GM10847 (cell line): Measurements from ENCODE around the gene P2RY11.
A peak's percentile ranks its signal among the peaks of the same experiment; 100 is the strongest.

Experiments
- POLR2A ChIP-seq: IDR thresholded peaks from 2 replicates; pipeline ENCODE4 v1.6.1; 2011; ENCODE audit not compliant: insufficient read length; ENCODE audit errors: extremely low read depth

Gene P2RY11

GRCh38 chr19:10088949-10089554 is 22.4 kb upstream of the P2RY11 start:
- TF ChIP-seq POLR2A: peak; percentile 2

- peak; percentile 13 for TF ChIP-seq POLR2A
Measured at GRCh38 chr19:10089801-10090375, 21.6 kb upstream of the P2RY11 start.

DNA sequence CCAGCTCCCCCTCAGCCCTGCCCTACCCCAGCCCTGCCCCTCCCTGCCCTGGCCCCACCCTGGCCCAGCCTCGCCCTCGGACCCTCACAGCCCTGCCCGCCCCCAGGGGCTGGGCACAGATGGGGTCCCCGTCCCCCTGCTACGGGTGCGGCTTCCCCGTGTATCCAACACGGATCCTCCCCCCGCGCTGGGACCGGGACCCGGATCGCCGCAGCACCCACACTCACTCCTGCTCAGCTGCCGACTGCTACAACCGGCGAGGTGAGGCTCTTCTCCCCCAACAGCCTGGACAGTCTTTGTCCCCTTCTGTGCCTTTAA is 20.2 kb upstream of the P2RY11 start:
- no peak for TF ChIP-seq POLR2A

- no peak for TF ChIP-seq POLR2A
Measured at GRCh38 chr19:10091895-10092641, 19.4 kb upstream of the P2RY11 start.

GRCh38 chr19:10092648-10093294 is 18.7 kb upstream of the P2RY11 start:
- no peak for TF ChIP-seq POLR2A

GRCh38 chr19:10093295-10094186 is 18.0 kb upstream of the P2RY11 start:
- no peak for TF ChIP-seq POLR2A

GRCh38 chr19:10095622-10095947 is 15.9 kb upstream of the P2RY11 start:
- no peak for TF ChIP-seq POLR2A

GRCh38 chr19:10095948-10096614 is 15.4 kb upstream of the P2RY11 start:
- TF ChIP-seq POLR2A: peak; percentile 66

- TF ChIP-seq POLR2A: no peak
Measured at GRCh38 chr19:10096615-10096963, 14.9 kb upstream of the P2RY11 start.

- no peak for TF ChIP-seq POLR2A
Measured at GRCh38 chr19:10100163-10100785, 11.2 kb upstream of the P2RY11 start.

DNA sequence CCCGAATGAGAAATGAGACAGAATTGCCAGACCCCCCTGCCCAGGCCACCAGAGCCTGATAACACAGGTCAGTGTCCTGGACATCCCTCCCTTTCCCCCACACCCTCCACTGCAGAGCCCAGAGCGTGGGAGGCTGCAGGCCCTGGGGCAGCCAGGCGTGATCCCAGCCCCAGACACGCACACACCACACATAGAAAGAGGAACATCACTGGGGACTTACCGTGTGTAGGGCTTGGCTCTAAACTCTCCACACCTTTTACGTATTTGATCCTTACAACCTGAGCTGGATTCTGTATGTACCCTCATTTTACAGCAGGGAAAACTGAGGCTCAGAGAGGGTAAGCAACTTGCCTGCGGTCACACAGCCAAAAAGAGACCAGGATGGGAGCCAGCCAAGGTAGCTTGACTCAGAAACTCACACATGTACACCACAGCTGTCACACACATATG is 8.7 kb upstream of the P2RY11 start:
- TF ChIP-seq POLR2A: peak; percentile 36

GRCh38 chr19:10104130-10104513 is 7.4 kb upstream of the P2RY11 start:
- TF ChIP-seq POLR2A: no peak

GRCh38 chr19:10104665-10105508 is 6.6 kb upstream of the P2RY11 start:
- TF ChIP-seq POLR2A: no peak
